PC-9 (cell line): ENCODE measurements around the gene MYO10.
"Not testable (repeated sequence)": the region's sequence is repeated elsewhere in the genome, so short reads cannot be mapped to it uniquely, and the experiment has no call there.

ENCODE experiments used
- CTCF ChIP-seq: fragments of 200-600 bp; sonication (generic); conservative IDR thresholded peaks from 2 replicates; pipeline ENCODE4 v1.6.1; 2017; ENCODE audit warnings: mixed run types, antibody characterized with exemption, mild to moderate bottlenecking, moderate library complexity
- EZH2 ChIP-seq: fragments of 200-600 bp; sonication (generic); IDR thresholded peaks from 2 replicates; pipeline ENCODE4 v1.8.0; 2017; ENCODE audit warnings: antibody characterized with exemption, low read depth

- not testable (repeated sequence) for TF ChIP-seq CTCF, EZH2
Observed at GRCh38 chr5:16874424-16874823, 61.7 kb downstream of the MYO10 start.
